ENCODE measurements around the gene SEC23IP.
"Not testable (repeated sequence)": the region's sequence is repeated elsewhere in the genome, so short reads cannot be mapped to it uniquely, and the experiment has no call there.

SEC23IP gene

DNA sequence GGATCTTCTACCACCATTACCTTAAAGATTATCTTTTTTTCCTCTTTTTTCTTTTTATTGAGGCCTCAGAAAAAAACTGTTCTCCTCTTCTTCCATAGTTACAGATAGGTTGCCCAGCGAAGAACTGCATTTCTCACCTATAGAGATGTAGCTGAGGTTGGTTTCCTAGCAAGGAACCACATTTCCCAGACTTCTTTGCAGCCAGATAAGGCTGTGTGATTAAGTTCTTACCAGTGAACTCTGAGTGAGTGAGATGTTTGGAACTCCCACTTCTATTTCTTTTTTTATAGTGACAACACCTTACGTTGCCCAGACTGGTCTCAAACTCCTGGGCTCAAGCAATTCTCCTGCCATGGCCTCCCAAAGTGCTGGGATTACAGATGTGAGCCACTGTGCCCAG lies 14.0 kb upstream of the SEC23IP start:
- ChIA-PET POLR2A (ENCODE audit: low non-redundant PET) (no interaction called here), CTCF (no interaction called here)
- TF ChIP-seq, protein P1, sequence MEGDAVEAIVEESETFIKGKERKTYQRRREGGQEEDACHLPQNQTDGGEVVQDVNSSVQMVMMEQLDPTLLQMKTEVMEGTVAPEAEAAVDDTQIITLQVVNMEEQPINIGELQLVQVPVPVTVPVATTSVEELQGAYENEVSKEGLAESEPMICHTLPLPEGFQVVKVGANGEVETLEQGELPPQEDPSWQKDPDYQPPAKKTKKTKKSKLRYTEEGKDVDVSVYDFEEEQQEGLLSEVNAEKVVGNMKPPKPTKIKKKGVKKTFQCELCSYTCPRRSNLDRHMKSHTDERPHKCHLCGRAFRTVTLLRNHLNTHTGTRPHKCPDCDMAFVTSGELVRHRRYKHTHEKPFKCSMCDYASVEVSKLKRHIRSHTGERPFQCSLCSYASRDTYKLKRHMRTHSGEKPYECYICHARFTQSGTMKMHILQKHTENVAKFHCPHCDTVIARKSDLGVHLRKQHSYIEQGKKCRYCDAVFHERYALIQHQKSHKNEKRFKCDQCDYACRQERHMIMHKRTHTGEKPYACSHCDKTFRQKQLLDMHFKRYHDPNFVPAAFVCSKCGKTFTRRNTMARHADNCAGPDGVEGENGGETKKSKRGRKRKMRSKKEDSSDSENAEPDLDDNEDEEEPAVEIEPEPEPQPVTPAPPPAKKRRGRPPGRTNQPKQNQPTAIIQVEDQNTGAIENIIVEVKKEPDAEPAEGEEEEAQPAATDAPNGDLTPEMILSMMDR (conservative IDR thresholded peaks at IDR 0.05; ENCODE audit: low read depth), result no peak
- no peak overlapping the region for H3K27ac ChIP-seq
- DNase-seq (ENCODE audit: low spot score), result no peak

DNA sequence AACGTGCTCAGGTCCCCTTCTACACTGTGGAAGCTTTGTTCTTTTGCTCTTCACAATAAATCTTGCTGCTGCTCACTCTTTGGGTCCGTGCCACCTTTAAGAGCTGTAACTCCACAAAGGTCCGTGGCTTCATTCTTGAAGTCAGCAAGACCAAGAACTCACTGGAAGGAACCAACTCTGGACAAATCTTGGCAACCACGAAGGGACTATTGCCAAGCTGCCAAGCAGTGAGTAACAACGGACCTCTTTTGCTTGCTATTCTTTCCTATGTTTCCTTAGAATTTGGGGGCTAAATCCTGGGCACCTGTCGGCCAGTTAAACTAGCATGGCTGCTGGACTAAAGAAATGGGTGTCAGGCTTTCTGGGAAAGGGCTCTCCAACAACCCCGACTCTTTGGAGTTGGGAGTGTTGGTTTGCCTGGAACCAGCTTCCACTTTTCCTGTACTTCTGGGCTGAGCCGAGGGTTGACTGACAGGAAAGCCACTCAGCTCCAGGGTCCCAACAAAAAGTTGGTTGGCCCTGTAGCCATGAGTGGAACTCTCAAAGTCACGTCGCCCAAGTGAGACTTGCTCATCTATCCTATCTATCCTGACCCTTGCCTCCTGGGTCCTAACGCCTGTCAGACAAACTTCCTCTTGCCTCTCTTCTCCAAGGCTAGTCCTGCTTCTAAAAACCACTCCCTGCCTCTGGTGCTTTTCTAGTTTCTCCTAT lies 8.5 kb upstream of the SEC23IP start:
- POLR2A ChIA-PET (ENCODE audit: low non-redundant PET), result not testable (repeated sequence)

DNA sequence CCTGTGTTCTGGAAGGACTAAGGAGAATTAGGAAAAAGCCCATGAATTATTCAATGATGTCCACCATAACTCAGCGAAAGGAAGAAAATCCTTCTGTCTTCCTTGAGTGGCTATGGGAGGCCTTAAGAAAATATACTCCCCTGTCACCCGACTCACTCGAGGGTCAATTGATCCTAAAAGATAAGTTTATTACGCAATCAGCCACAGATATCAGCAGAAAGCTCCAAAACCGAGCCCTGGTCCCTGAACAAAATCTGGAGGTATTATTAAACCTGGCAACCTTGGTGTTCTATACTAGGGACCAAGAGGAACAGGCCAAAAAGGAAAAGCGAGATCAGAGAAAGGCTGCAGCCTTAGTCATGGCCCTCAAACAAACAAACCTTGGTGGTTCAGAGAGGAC lies 6.5 kb upstream of the SEC23IP start:
- POLR2A ChIA-PET (ENCODE audit: low non-redundant PET); DNase-seq (ENCODE audit: low spot score); CTCF ChIA-PET; H3K27ac ChIP-seq: not testable (repeated sequence)

More for the DNA sequence above, 8.5 kb upstream of the SEC23IP start:
- CTCF ChIA-PET, result interaction anchor here (0.9 kb wide), 1 partner anchor 134 kb away, joined by 4 read pairs; no protein-coding TSS in a partner anchor
- DNase-seq (ENCODE audit: low spot score); H3K27ac ChIP-seq: not testable (repeated sequence)

DNA sequence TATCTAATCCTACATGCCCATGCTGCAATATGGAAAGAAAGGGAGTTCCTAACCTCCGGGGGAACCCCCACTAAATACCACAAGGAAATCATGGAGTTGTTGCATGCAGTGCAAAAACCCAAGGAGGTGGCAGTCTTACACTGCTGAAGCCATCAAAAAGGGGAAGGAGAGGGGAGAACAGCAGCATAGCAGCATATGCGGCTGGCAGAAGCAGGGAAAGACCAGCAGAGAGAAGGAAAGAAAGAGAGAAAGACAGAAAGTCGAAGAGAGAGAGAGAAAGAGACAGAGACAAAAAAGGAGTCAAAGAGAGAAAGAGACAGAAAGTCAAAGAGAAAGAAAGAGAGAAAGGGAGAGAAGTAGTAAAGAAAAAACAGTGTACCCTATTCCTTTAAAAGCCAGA lies 3.8 kb upstream of the SEC23IP start:
- CTCF ChIA-PET; DNase-seq (ENCODE audit: low spot score); H3K27ac ChIP-seq; POLR2A ChIA-PET (ENCODE audit: low non-redundant PET): not testable (repeated sequence)

DNA sequence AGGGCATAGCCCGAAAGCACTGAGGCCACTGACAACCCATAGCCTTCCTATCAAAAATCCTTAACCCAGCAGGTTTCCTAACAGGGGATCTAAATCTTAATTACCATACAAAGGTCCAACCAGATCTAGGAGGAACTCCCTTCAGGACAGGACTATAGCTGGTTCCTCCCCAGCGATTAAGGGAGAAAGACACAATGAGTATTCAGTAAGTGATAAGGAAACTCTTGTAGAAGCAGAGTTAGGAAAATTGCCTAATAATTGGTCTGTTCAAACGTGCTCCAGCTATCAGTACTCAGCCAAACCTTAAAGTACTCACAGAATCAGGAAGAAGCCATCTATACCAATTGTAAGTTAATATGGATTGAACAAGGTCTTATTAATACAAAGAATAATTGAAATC lies 3.3 kb upstream of the SEC23IP start:
- CTCF ChIA-PET; H3K27ac ChIP-seq; DNase-seq (ENCODE audit: low spot score); POLR2A ChIA-PET (ENCODE audit: low non-redundant PET): not testable (repeated sequence)

DNA sequence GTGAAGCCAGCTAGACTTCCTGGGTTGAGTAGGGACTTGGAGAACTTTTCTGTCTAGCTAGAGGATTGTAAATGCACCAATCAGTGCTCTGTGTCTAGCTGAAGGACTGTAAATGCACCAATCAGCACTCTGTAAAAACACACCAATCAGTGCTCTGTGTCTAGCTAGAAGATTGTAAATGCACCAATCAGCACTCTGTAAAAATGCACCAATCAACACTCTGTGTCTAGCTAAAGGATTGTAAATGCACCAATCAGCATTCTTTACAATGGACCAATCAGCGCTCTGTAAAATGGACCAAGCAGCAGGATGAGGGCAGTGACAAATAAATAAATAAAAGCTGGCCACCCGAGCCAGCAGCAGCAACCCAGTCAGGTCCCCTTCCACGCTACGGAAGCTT lies 2.2 kb upstream of the SEC23IP start:
- POLR2A ChIA-PET (ENCODE audit: low non-redundant PET); H3K27ac ChIP-seq; DNase-seq (ENCODE audit: low spot score): not testable (repeated sequence)
- CTCF ChIA-PET, result interaction anchor here (0.6 kb wide), 1 partner anchor 204 kb away, joined by 3 read pairs; no protein-coding TSS in a partner anchor

DNA sequence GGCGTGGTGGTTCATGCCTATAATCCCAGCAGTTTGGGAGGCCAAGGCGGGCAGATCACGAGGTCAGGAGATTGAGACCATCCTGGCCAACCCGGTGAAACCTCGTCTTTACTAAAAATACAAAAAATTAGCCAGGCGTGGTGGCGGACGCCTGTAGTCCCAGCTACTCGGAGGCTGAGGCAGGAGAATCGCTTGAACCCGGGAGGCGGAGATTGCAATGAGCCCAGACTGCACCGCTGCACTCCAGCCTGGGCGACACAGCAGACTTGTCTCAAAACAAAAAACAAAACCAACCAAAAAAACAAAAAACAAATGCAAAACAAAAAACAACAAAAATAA lies 712 bp upstream of the SEC23IP start:
- CTCF ChIA-PET; DNase-seq (ENCODE audit: low spot score): not testable (repeated sequence)
- peak overlapping the region; percentile 84 for H3K27ac ChIP-seq
- POLR2A ChIA-PET (ENCODE audit: low non-redundant PET), result interaction anchor here (0.8 kb wide), 1 partner anchor 20 kb away, joined by 9 read pairs; the partner anchor contains the start of gene MCMBP

DNA sequence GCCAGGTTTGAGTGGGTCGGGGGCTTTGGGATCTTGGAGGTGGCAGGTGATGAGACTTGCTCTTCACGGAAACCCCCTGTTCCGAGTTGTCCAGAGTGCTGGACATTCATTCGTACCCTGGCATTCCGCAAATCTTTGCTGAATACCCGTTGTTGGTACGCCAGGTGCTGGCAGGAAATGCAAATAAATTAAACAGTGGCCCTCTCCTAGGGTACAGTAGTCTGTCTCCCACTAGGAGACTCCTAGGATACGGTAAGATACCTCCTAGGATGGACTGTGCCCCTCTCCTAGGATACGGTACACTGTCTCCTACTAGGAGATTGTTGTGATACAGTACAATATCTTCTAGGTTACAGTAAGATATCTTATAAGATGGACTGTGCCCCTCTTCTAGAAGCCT lies 544 bp downstream of the SEC23IP start:
- DNase-seq (ENCODE audit: low spot score), result no peak
- POLR2A ChIA-PET (ENCODE audit: low non-redundant PET), result interaction anchor here (0.6 kb wide), 1 partner anchor 47 kb away, joined by 3 read pairs; no protein-coding TSS in a partner anchor
- CTCF ChIA-PET, result no interaction called here
- H3K27ac ChIP-seq, result peak overlapping the region; percentile 84
- TF ChIP-seq, protein P1 (conservative IDR thresholded peaks at IDR 0.05; ENCODE audit: low read depth), result no peak

DNA sequence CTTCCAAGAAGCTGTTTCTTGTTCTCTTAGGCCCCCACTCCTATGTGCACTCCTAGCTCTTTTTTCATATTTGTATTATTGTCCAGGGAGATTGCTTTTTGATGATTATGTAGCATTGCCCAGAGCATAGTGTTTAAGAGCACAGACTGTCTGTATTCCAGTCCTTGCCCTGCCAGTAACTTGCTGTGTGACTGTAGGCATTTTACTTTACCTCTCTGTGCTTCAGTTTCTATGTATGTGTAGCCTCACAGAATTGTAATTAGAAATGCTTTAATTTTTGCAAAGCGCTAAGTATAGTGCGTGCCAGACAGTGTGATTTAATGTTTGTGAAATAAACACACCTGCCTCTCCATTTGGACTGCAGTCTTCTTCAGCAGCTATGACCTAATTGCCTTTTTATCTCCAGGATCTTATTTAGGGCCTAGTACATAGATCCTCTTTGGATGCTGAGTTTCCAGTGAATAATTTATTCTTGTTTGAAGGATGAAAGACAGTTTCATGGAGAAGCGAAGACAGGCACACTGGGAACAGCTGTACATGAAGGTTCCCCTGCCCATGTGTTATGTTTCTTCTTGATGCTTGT lies 1.4 kb downstream of the SEC23IP start:
- CTCF ChIA-PET, result interaction anchor here (0.5 to 0.6 kb wide), 2 partner anchors 44 to 311 kb away, joined by 3 read pairs; no protein-coding TSS in a partner anchor
- POLR2A ChIA-PET (ENCODE audit: low non-redundant PET), result interaction anchor here (0.7 kb wide), 1 partner anchor 17 kb away, joined by 4 read pairs; no protein-coding TSS in a partner anchor
- no peak for DNase-seq (ENCODE audit: low spot score)
- no peak overlapping the region for H3K27ac ChIP-seq
- TF ChIP-seq, protein P1 (conservative IDR thresholded peaks at IDR 0.05; ENCODE audit: low read depth), result no peak

Measured in RWPE1 (cell line).